ENCODE measurements around the gene SIL1.
"Not testable (repeated sequence)": the region's sequence is repeated elsewhere in the genome, so short reads cannot be mapped to it uniquely, and the experiment has no call there.

The SIL1 gene

GRCh38 chr5:139037732-139038131 lies 160.4 kb downstream of the SIL1 start:
- Histone ChIP-seq H3K27me3 (ENCODE audit: control insufficient read depth, low read length) (no peaks in the 10 kb centered on the region), H3K4me1 (ENCODE audit: control insufficient read depth, low read length) (no peaks in the 10 kb centered on the region), H3K36me3 (ENCODE audit: control insufficient read depth, low read length) (no peaks in the 10 kb centered on the region), H3K27ac (ENCODE audit: low read depth, low read length) (no peak overlapping the region), H3K9me3 (ENCODE audit: control insufficient read depth, insufficient read depth, low read length) (no peaks in the 10 kb centered on the region), H3K4me3 (ENCODE audit: low read length) (no peak overlapping the region), H3F3A (ENCODE audit: control insufficient read depth, insufficient read depth) (no peaks in the 10 kb centered on the region), H3K4me2 (ENCODE audit: low read length) (no peak overlapping the region), H3K79me2 (ENCODE audit: control insufficient read depth, low read length) (no peaks in the 10 kb centered on the region), H3K9me2 (replicated peaks; ENCODE audit: control insufficient read depth, low read length) (no peaks in the 10 kb centered on the region), H4K20me1 (ENCODE audit: control insufficient read depth, insufficient read depth, low read depth, low read length) (no peaks in the 10 kb centered on the region)
- no peak for TF ChIP-seq EZH2phosphoT487 (IDR thresholded peaks at IDR 0.05; ENCODE audit: borderline replicate concordance, low read length)
- TF ChIP-seq, protein P1, sequence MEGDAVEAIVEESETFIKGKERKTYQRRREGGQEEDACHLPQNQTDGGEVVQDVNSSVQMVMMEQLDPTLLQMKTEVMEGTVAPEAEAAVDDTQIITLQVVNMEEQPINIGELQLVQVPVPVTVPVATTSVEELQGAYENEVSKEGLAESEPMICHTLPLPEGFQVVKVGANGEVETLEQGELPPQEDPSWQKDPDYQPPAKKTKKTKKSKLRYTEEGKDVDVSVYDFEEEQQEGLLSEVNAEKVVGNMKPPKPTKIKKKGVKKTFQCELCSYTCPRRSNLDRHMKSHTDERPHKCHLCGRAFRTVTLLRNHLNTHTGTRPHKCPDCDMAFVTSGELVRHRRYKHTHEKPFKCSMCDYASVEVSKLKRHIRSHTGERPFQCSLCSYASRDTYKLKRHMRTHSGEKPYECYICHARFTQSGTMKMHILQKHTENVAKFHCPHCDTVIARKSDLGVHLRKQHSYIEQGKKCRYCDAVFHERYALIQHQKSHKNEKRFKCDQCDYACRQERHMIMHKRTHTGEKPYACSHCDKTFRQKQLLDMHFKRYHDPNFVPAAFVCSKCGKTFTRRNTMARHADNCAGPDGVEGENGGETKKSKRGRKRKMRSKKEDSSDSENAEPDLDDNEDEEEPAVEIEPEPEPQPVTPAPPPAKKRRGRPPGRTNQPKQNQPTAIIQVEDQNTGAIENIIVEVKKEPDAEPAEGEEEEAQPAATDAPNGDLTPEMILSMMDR (IDR thresholded peaks at IDR 0.05; ENCODE audit: low read depth, low read length, poor library complexity, severe bottlenecking) = no peak

GRCh38 chr5:139036332-139036731 lies 161.8 kb downstream of the SIL1 start:
- H4K20me1 ChIP-seq (ENCODE audit: control insufficient read depth, insufficient read depth, low read depth, low read length); H3K27me3 ChIP-seq (ENCODE audit: control insufficient read depth, low read length); H3K9me3 ChIP-seq (ENCODE audit: control insufficient read depth, insufficient read depth, low read length); H3K36me3 ChIP-seq (ENCODE audit: control insufficient read depth, low read length); H3K4me2 ChIP-seq (ENCODE audit: low read length); H3F3A ChIP-seq (ENCODE audit: control insufficient read depth, insufficient read depth); H3K4me3 ChIP-seq (ENCODE audit: low read length); H3K79me2 ChIP-seq (ENCODE audit: control insufficient read depth, low read length); H3K9me2 ChIP-seq (replicated peaks; ENCODE audit: control insufficient read depth, low read length); H3K27ac ChIP-seq (ENCODE audit: low read depth, low read length); H3K4me1 ChIP-seq (ENCODE audit: control insufficient read depth, low read length): not testable (repeated sequence)

- Histone ChIP-seq H3K4me1 (ENCODE audit: control insufficient read depth, low read length) (no peaks in the 10 kb centered on the region), H3F3A (ENCODE audit: control insufficient read depth, insufficient read depth) (no peaks in the 10 kb centered on the region), H4K20me1 (ENCODE audit: control insufficient read depth, insufficient read depth, low read depth, low read length) (no peaks in the 10 kb centered on the region), H3K4me3 (ENCODE audit: low read length) (no peak overlapping the region), H3K4me2 (ENCODE audit: low read length) (no peak overlapping the region), H3K9me3 (ENCODE audit: control insufficient read depth, insufficient read depth, low read length) (no peaks in the 10 kb centered on the region), H3K79me2 (ENCODE audit: control insufficient read depth, low read length) (no peaks in the 10 kb centered on the region), H3K27ac (ENCODE audit: low read depth, low read length) (no peak overlapping the region), H3K36me3 (ENCODE audit: control insufficient read depth, low read length) (no peaks in the 10 kb centered on the region), H3K27me3 (ENCODE audit: control insufficient read depth, low read length) (no peaks in the 10 kb centered on the region), H3K9me2 (replicated peaks; ENCODE audit: control insufficient read depth, low read length) (no peaks in the 10 kb centered on the region)
- TF ChIP-seq, protein P1 (IDR thresholded peaks at IDR 0.05; ENCODE audit: low read depth, low read length, poor library complexity, severe bottlenecking) = no peak
- TF ChIP-seq EZH2phosphoT487 (IDR thresholded peaks at IDR 0.05; ENCODE audit: borderline replicate concordance, low read length) = no peak
These were observed 171.0 kb downstream of the SIL1 start for GRCh38 chr5:139027150-139027549.

DNA sequence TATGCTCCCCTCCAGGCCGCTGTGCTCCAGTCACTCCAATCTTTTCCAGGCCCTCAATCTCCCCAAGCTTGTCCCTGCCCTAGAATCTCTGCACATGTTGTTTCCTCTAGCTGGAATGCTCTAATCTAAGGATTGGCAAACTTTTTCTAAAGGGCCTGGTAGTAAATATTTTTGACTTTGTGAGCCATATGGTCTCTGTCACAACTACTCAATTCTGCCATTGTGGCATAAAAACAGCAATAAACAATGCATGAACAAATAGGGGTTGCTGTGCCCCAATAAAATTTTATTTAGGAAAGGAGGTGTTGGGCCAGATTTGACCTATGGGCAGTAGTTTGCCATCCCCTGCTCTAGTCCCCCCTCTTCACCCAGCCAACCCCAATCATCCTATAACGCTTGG lies 172.5 kb downstream of the SIL1 start:
- no peaks in the 10 kb centered on the region for H3K79me2 ChIP-seq (ENCODE audit: control insufficient read depth, low read length)

More for the DNA sequence above, 172.5 kb downstream of the SIL1 start:
- Histone ChIP-seq H3F3A (ENCODE audit: control insufficient read depth, insufficient read depth) (no peaks in the 10 kb centered on the region), H3K9me2 (replicated peaks; ENCODE audit: control insufficient read depth, low read length) (no peaks in the 10 kb centered on the region), H4K20me1 (ENCODE audit: control insufficient read depth, insufficient read depth, low read depth, low read length) (no peaks in the 10 kb centered on the region), H3K9me3 (ENCODE audit: control insufficient read depth, insufficient read depth, low read length) (no peaks in the 10 kb centered on the region), H3K4me2 (ENCODE audit: low read length) (no peak overlapping the region), H3K4me3 (ENCODE audit: low read length) (no peak overlapping the region), H3K27ac (ENCODE audit: low read depth, low read length) (no peak overlapping the region), H3K27me3 (ENCODE audit: control insufficient read depth, low read length) (no peaks in the 10 kb centered on the region), H3K4me1 (ENCODE audit: control insufficient read depth, low read length) (no peaks in the 10 kb centered on the region), H3K36me3 (ENCODE audit: control insufficient read depth, low read length) (no peaks in the 10 kb centered on the region)
- no peak for TF ChIP-seq EZH2phosphoT487 (IDR thresholded peaks at IDR 0.05; ENCODE audit: borderline replicate concordance, low read length)
- TF ChIP-seq, protein P1 (IDR thresholded peaks at IDR 0.05; ENCODE audit: low read depth, low read length, poor library complexity, severe bottlenecking) = no peak
